ENCODE measurements around the gene DYRK3. TPM values are rescaled to one million over a fixed set of nuclear protein-coding genes. Genes with fewer than 3 reads are reported as not detected.

The DYRK3 gene
- total and polyA plus RNA-seq, 2 of the 13 experiments (the other 11 are each of a cell fraction or from before 2014, with no cell fraction given), result 0.48 to 2.8 TPM

DNA sequence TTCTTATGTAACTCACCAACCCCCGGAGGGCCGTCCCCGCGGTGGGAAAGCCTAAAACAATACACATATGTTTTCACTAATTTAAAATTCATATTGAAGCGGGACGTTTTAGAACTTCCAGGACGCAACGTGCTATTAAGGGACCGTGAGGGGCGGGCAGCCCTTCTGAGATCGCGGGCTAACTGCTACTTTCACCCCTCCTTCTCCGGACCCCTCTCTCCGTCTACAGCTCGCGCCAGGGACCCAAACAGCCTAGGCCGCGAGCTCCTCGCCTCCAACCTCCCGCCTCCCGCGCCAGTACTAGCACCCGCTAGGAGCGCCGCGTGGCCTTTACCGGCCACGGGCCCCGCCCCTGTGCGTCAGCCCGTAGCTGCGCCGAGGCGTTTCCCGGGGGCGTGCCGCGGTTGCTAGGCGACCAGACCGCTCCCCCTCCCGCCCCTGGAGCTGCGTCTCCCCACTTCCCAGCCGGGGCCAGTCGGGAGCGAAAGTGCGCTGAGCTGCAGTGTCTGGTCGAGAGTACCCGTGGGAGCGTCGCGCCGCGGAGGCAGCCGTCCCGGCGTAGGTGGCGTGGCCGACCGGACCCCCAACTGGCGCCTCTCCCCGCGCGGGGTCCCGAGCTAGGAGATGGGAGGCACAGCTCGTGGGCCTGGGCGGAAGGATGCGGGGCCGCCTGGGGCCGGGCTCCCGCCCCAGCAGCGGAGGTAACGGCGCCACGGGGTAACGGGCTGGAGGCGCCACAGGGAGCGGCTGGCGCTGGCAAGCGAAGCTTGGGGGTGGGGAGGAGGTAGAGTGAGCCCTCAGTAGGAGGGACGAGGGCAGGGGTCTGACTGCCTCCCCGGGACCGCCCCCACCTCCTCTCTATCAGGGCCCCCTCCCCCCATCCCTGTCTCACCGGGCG is at the start of gene DYRK3 (continued):
- TF ChIP-seq, protein P1, sequence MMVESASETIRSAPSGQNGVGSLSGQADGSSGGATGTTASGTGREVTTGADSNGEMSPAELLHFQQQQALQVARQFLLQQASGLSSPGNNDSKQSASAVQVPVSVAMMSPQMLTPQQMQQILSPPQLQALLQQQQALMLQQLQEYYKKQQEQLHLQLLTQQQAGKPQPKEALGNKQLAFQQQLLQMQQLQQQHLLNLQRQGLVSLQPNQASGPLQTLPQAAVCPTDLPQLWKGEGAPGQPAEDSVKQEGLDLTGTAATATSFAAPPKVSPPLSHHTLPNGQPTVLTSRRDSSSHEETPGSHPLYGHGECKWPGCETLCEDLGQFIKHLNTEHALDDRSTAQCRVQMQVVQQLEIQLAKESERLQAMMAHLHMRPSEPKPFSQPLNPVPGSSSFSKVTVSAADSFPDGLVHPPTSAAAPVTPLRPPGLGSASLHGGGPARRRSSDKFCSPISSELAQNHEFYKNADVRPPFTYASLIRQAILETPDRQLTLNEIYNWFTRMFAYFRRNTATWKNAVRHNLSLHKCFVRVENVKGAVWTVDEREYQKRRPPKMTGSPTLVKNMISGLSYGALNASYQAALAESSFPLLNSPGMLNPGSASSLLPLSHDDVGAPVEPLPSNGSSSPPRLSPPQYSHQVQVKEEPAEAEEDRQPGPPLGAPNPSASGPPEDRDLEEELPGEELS (CRISPR knock-in tag; IDR thresholded peaks at IDR 0.05), result peak; percentile 55; the same call in 1 of the 2 replicates
- TF ChIP-seq ZNF143 (CRISPR knock-in tag; IDR thresholded peaks at IDR 0.05) (no peak; the same call in 1 of the 2 replicates), NFIB (CRISPR knock-in tag; IDR thresholded peaks at IDR 0.05; ENCODE audit: borderline replicate concordance) (no peak), ATF7 (IDR thresholded peaks at IDR 0.05) (no peak), ATF7 (CRISPR knock-in tag; IDR thresholded peaks at IDR 0.05) (peak; percentile 47; the same call in 1 of the 2 replicates), ZNF17 (CRISPR knock-in tag; IDR thresholded peaks at IDR 0.05) (no peak), NFATC3 (CRISPR knock-in tag; IDR thresholded peaks at IDR 0.05) (0 out of 2 replicates have a peak, but pooled peaks have one; percentile 51), TSC22D2 (CRISPR knock-in tag; IDR thresholded peaks at IDR 0.05; ENCODE audit: borderline replicate concordance) (0 out of 2 replicates have a peak, but pooled peaks have one; percentile 77), ZNF598 (CRISPR knock-in tag; IDR thresholded peaks at IDR 0.05; ENCODE audit: borderline replicate concordance) (peak; percentile 22; the same call in 1 of the 2 replicates), JDP2 (CRISPR knock-in tag; IDR thresholded peaks at IDR 0.05; ENCODE audit: borderline replicate concordance) (no peak), ZNF7 (CRISPR knock-in tag; IDR thresholded peaks at IDR 0.05) (no peak), SMC3 (IDR thresholded peaks at IDR 0.05; ENCODE audit: low read length) (no peak), GATAD2A (CRISPR knock-in tag; IDR thresholded peaks at IDR 0.05) (no peak; the same call in 1 of the 2 replicates), ZNF382 (CRISPR knock-in tag; IDR thresholded peaks at IDR 0.05; ENCODE audit: borderline replicate concordance) (no peak), ZSCAN12 (CRISPR knock-in tag; IDR thresholded peaks at IDR 0.05) (no peak), SRSF1 (optimal IDR thresholded peaks at IDR 0.05; ENCODE audit: low read depth, low read length) (peak; percentile 43)
- TF ChIP-seq, protein P2, sequence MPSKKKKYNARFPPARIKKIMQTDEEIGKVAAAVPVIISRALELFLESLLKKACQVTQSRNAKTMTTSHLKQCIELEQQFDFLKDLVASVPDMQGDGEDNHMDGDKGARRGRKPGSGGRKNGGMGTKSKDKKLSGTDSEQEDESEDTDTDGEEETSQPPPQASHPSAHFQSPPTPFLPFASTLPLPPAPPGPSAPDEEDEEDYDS (CRISPR knock-in tag; IDR thresholded peaks at IDR 0.05), result peak; percentile 87
- TF ChIP-seq, protein P3, sequence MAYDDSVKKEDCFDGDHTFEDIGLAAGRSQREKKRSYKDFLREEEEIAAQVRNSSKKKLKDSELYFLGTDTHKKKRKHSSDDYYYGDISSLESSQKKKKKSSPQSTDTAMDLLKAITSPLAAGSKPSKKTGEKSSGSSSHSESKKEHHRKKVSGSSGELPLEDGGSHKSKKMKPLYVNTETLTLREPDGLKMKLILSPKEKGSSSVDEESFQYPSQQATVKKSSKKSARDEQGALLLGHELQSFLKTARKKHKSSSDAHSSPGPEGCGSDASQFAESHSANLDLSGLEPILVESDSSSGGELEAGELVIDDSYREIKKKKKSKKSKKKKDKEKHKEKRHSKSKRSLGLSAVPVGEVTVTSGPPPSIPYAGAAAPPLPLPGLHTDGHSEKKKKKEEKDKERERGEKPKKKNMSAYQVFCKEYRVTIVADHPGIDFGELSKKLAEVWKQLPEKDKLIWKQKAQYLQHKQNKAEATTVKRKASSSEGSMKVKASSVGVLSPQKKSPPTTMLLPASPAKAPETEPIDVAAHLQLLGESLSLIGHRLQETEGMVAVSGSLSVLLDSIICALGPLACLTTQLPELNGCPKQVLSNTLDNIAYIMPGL (CRISPR knock-in tag; IDR thresholded peaks at IDR 0.05; ENCODE audit: borderline replicate concordance in 1 of 2, low read depth in 1 of 2), result peak in 1 of 2 experiments; percentile 82; a peak in 2 of 4 replicates
